Measurements from ENCODE around the gene CCDC27. TPM values are rescaled to one million over a fixed set of nuclear protein-coding genes. Genes with fewer than 3 reads are reported as not detected.

Gene CCDC27
- total RNA-seq, 1 experiment from 2014 or later, result not detected

- no peaks in the 10 kb centered on the region for H4K20me1 ChIP-seq (ENCODE audit: insufficient read depth)
- H3K9me3 ChIP-seq (ENCODE audit: insufficient read depth, low read depth), result no peaks in the 10 kb centered on the region
- H3K27ac ChIP-seq, result no peak overlapping the region
- no peaks in the 10 kb centered on the region for H3K36me3 ChIP-seq (ENCODE audit: low read depth)
- no peak overlapping the region for H3K4me3 ChIP-seq
- no peak overlapping the region for H2AFZ ChIP-seq
- H3K79me2 ChIP-seq (ENCODE audit: low read depth), result no peaks in the 10 kb centered on the region
- peaks cover 89% of the 10 kb centered on the region for H3K27me3 ChIP-seq (ENCODE audit: insufficient read depth, low read depth)
- intact Hi-C loops (cut with micrococcal nuclease; ENCODE audit: unreplicated experiment), result no loop called here
- no peaks in the 10 kb centered on the region for H3K9me2 ChIP-seq (ENCODE audit: insufficient read depth)
- BruUV-seq (replicated peaks), result no TSS peak
- no peaks in the 10 kb centered on the region for H3F3A ChIP-seq (ENCODE audit: insufficient read depth, low read depth)
- POLR2A ChIA-PET (ENCODE audit: unreplicated experiment), result no interaction called here
- no peaks in the 10 kb centered on the region for H3K4me1 ChIP-seq (replicated peaks; ENCODE audit: insufficient read depth)
- H3K4me2 ChIP-seq, result no peak overlapping the region
- TF ChIP-seq EZH2 (IDR thresholded peaks at IDR 0.05; ENCODE audit: low read depth) (no peak), CTCF (conservative IDR thresholded peaks at IDR 0.05) (no peak)
- CTCF ChIA-PET, result no interaction called here
- DNase-seq, result no peak
Measured at GRCh38 chr1:3756394-3756793, 4.1 kb downstream of the CCDC27 start.

GRCh38 chr1:3759164-3759563, 6.9 kb downstream of the CCDC27 start:
- TF ChIP-seq CTCF (conservative IDR thresholded peaks at IDR 0.05) (no peak), EZH2 (IDR thresholded peaks at IDR 0.05; ENCODE audit: low read depth) (no peak)
- H3K4me2 ChIP-seq, result no peak overlapping the region
- H3K79me2 ChIP-seq (ENCODE audit: low read depth), result no peaks in the 10 kb centered on the region
- no peak overlapping the region for H3K4me3 ChIP-seq
- no peaks in the 10 kb centered on the region for H3K4me1 ChIP-seq (replicated peaks; ENCODE audit: insufficient read depth)
- H3K27ac ChIP-seq, result no peak overlapping the region
- peaks cover 89% of the 10 kb centered on the region for H3K27me3 ChIP-seq (ENCODE audit: insufficient read depth, low read depth)
- no TSS peak for BruUV-seq (replicated peaks)
- ChIA-PET CTCF (interaction anchor here (0.6 kb wide), 1 partner anchor 531 kb away, joined by 3 read pairs; no protein-coding TSS in a partner anchor), POLR2A (ENCODE audit: unreplicated experiment) (no interaction called here)
- H4K20me1 ChIP-seq (ENCODE audit: insufficient read depth), result no peaks in the 10 kb centered on the region
- intact Hi-C loops (cut with micrococcal nuclease; ENCODE audit: unreplicated experiment), result no loop called here
- H2AFZ ChIP-seq, result no peak overlapping the region
- no peaks in the 10 kb centered on the region for H3K9me3 ChIP-seq (ENCODE audit: insufficient read depth, low read depth)
- no peaks in the 10 kb centered on the region for H3K36me3 ChIP-seq (ENCODE audit: low read depth)
- H3F3A ChIP-seq (ENCODE audit: insufficient read depth, low read depth), result no peaks in the 10 kb centered on the region
- no peak for DNase-seq
- no peaks in the 10 kb centered on the region for H3K9me2 ChIP-seq (ENCODE audit: insufficient read depth)

- POLR2A ChIA-PET (ENCODE audit: unreplicated experiment), result no interaction called here
- CTCF ChIA-PET, result interaction anchor here (0.6 kb wide), 1 partner anchor 531 kb away, joined by 3 read pairs; no protein-coding TSS in a partner anchor
- H4K20me1 ChIP-seq (ENCODE audit: insufficient read depth), result no peaks in the 10 kb centered on the region
- H3F3A ChIP-seq (ENCODE audit: insufficient read depth, low read depth), result no peaks in the 10 kb centered on the region
- TF ChIP-seq EZH2 (IDR thresholded peaks at IDR 0.05; ENCODE audit: low read depth) (no peak), CTCF (conservative IDR thresholded peaks at IDR 0.05) (no peak)
- DNase-seq, result no peak
- no peak overlapping the region for H3K4me2 ChIP-seq
- H3K36me3 ChIP-seq (ENCODE audit: low read depth), result no peaks in the 10 kb centered on the region
- H3K9me3 ChIP-seq (ENCODE audit: insufficient read depth, low read depth), result no peaks in the 10 kb centered on the region
- H3K9me2 ChIP-seq (ENCODE audit: insufficient read depth), result no peaks in the 10 kb centered on the region
- intact Hi-C loops (cut with micrococcal nuclease; ENCODE audit: unreplicated experiment), result no loop called here
- no peak overlapping the region for H3K27ac ChIP-seq
- H3K79me2 ChIP-seq (ENCODE audit: low read depth), result no peaks in the 10 kb centered on the region
- no peak overlapping the region for H2AFZ ChIP-seq
- no peaks in the 10 kb centered on the region for H3K4me1 ChIP-seq (replicated peaks; ENCODE audit: insufficient read depth)
- no TSS peak for BruUV-seq (replicated peaks)
- H3K27me3 ChIP-seq (ENCODE audit: insufficient read depth, low read depth), result peaks cover 89% of the 10 kb centered on the region
- no peak overlapping the region for H3K4me3 ChIP-seq
Measured at GRCh38 chr1:3759796-3760195, 7.5 kb downstream of the CCDC27 start.

Measured in PC-9 (cell line).